GM18526 (cell line): Measurements from ENCODE around the gene ARHGEF12.

Experiments
- POLR2A ChIP-seq: IDR thresholded peaks from 3 replicates; pipeline ENCODE4 v1.6.1; 2011; ENCODE audit not compliant: insufficient read length; ENCODE audit errors: extremely low read depth

The ARHGEF12 gene

GRCh38 chr11:120404495-120404894 is 68.3 kb downstream of the ARHGEF12 start:
- TF ChIP-seq POLR2A = no peak

GRCh38 chr11:120409655-120410054 is 73.4 kb downstream of the ARHGEF12 start:
- TF ChIP-seq POLR2A = no peak

GRCh38 chr11:120410622-120411380 is 74.6 kb downstream of the ARHGEF12 start:
- no peak for TF ChIP-seq POLR2A

- TF ChIP-seq POLR2A = no peak
Observed at GRCh38 chr11:120413480-120413879, 77.3 kb downstream of the ARHGEF12 start.

GRCh38 chr11:120420572-120420971 is 84.4 kb downstream of the ARHGEF12 start:
- TF ChIP-seq POLR2A = no peak

GRCh38 chr11:120424185-120424969 is 88.2 kb downstream of the ARHGEF12 start:
- no peak for TF ChIP-seq POLR2A

- TF ChIP-seq POLR2A = no peak
Observed at GRCh38 chr11:120424970-120425332, 88.7 kb downstream of the ARHGEF12 start.

- no peak for TF ChIP-seq POLR2A
Observed at GRCh38 chr11:120425527-120425926, 89.3 kb downstream of the ARHGEF12 start.

GRCh38 chr11:120430146-120430545 is 93.9 kb downstream of the ARHGEF12 start:
- no peak for TF ChIP-seq POLR2A

- TF ChIP-seq POLR2A = no peak
Observed at GRCh38 chr11:120431633-120432032, 95.4 kb downstream of the ARHGEF12 start.

- TF ChIP-seq POLR2A = no peak
Observed at GRCh38 chr11:120432056-120433018, 96.1 kb downstream of the ARHGEF12 start.

- TF ChIP-seq POLR2A = no peak
Observed at GRCh38 chr11:120441592-120441991, 105.4 kb downstream of the ARHGEF12 start.

- no peak for TF ChIP-seq POLR2A
Observed at GRCh38 chr11:120442031-120442430, 105.8 kb downstream of the ARHGEF12 start.

GRCh38 chr11:120446802-120447201 is 110.6 kb downstream of the ARHGEF12 start:
- TF ChIP-seq POLR2A = no peak

- no peak for TF ChIP-seq POLR2A
Observed at GRCh38 chr11:120448240-120448639, 112.0 kb downstream of the ARHGEF12 start.
